IPS-NIHi7 (cell line): ENCODE measurements around the gene FAM83E.

ENCODE experiments used
- DNase-seq: peaks from one replicate; pipeline ENCODE4 v3.0.0; 2012; ENCODE audit warnings: mixed read lengths; ENCODE audit errors: extremely low spot score

FAM83E gene

GRCh38 chr19:48575931-48576622 lies 38.8 kb downstream of the FAM83E start:
- peak; percentile 5 for DNase-seq

DNA sequence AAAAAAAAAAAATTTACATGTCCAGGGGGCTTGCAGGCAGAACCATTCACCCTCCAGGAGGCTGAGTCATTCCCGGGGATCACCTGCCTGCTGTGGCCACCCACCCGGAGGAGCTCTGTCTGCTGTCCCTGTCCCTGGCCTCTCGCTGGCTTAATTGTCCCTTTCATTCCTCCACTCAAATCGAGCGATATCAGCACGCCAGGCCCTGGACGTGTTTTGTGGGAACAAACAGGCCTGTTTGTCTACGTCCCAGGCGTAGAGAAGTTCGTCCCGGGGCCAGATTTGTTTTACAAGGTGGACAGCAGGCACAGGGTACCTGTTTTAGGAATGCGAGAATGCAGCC lies 41.7 kb downstream of the FAM83E start:
- no peak for DNase-seq

DNA sequence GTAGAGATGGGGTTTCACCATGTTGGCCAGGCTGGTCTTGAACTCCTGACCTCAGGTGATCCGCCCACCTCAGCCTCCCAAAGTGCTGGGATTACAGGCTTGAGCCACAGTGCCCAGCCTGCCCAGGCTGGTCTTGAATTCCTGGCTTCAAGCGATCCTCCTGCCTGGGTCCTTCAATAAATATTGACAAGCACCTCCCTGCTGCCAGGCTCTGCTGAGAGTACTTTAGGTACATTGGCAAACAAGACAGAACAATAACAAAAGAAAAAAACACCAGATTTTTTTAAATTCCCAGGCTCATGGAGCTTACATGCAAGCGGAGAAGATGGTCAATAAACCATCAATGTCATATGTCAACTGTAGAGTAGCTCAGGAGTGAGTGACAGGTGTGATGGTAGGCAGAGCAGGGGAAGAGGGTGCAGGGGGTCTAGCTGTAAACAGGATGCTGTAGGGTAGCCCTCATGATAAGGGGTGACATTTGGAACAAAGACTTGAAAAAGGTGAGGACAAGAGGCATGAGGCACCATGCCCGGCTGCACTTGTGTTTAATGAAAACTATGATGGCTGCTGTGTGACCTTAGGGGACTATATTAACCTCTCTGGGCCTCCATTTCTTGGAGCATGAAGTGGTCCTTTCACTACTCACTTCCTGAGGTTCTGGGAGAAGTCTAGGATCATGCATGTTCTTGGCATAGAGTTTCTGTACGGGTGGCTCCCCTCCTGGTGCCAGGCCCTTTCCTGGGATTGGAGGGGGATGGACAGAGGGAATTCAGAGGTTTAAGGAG lies 43.3 kb downstream of the FAM83E start:
- DNase-seq: no peak

DNA sequence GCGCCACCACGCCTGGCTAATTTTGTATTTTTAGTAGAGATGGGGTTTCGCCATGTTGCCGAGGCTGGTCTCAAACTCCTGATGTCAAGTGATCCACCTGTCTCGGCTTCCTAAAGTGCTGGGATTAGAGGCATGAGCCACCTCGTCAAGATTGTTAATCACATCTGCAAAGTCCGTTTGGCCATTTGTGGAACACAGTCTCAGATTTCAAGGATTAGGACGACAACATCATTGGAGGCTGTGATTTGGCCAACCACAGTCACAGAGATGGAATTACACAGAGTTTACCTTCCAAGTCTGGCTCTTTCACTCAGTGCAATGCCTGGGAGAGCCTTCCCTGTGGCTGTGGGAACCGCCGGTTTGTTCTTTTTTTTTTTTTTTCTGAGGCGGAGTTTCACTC lies 45.1 kb downstream of the FAM83E start:
- no peak for DNase-seq

- peak; percentile 62 for DNase-seq
Measured at GRCh38 chr19:48568345-48568886, 46.5 kb downstream of the FAM83E start.

- DNase-seq: no peak
Measured at GRCh38 chr19:48565090-48565489, 49.8 kb downstream of the FAM83E start.
